B cell (primary cell): ENCODE data around the gene SLC30A2. TPM values are rescaled to one million over a fixed set of nuclear protein-coding genes. Genes with fewer than 3 reads are reported as not detected.

ENCODE experiments used
- ATAC-seq: fragments of 200-7000 bp; cut with Tn5 transposase; one replicate; pipeline ENCODE4 v1.10.0; 2021; ENCODE audit warnings: low read depth, mild to moderate bottlenecking, moderate number of reproducible peaks, moderate library complexity
- CTCF ChIA-PET: fragments of 350-600 bp; sonication (Branson Sonifier 250); formaldehyde crosslinking; loops from one replicate; lab custom pipeline; 2021; ENCODE audit warnings: antibody characterized with exemption, inconsistent platforms; lab: Charles Lee
- POLR2A ChIA-PET: fragments of 350-600 bp; sonication (Branson Sonifier 250); formaldehyde crosslinking; loops from one replicate; lab custom pipeline; 2021; ENCODE audit warnings: antibody characterized with exemption; lab: Charles Lee
- DNase-seq: peaks from one replicate; pipeline ENCODE4 v3.0.0; 2013
- H2AFZ ChIP-seq: 2 replicates; pipeline ENCODE4 v1.6.1; 2012; ENCODE audit warnings: mild to moderate bottlenecking, low read depth, low read length; ENCODE audit not compliant: insufficient read depth, poor library complexity, severe bottlenecking
- H3K27ac ChIP-seq, 2 donors: 1 replicate in 1 of 2; 2 replicates in 1 of 2; pipeline ENCODE4 v1.5.1; 2012 to 2013; ENCODE audit warnings: low read length in 2 of 2, mild to moderate bottlenecking in 2 of 2, moderate library complexity in 1 of 2
- H3K27me3 ChIP-seq, 4 experiments: fragments of 200-600 bp in 1 of 4; sonication (generic) in 1 of 4; replicated peaks in 1 of 4; 1 replicate in 2 of 4; 2 replicates in 2 of 4; pipeline versions ENCODE4 v1.6.1 to v1.7.0; 2013 to 2016; ENCODE audit warnings: low read length in 3 of 4, mild to moderate bottlenecking in 2 of 4, mixed read lengths in 1 of 4, moderate library complexity in 1 of 4; ENCODE audit not compliant: insufficient read depth in 4 of 4, control insufficient read depth in 3 of 4; ENCODE audit errors: control extremely low read depth in 1 of 4
- H3K36me3 ChIP-seq, 2 experiments: replicated peaks in 1 of 2; 1 replicate in 1 of 2; 2 replicates in 1 of 2; pipeline versions ENCODE4 v1.6.1 to v1.7.1; 2013; ENCODE audit warnings: low read length in 1 of 2; ENCODE audit not compliant: insufficient read depth in 2 of 2, control insufficient read depth in 1 of 2; ENCODE audit errors: control extremely low read depth in 1 of 2, extremely low read depth in 1 of 2
- H3K4me1 ChIP-seq, 2 donors: fragments of 200-600 bp in 1 of 2; sonication (generic) in 1 of 2; 1 replicate in 1 of 2; 2 replicates in 1 of 2; pipeline versions ENCODE4 v1.5.1 to v1.6.1; 2013 to 2017; ENCODE audit warnings: low read length in 2 of 2; ENCODE audit not compliant: control insufficient read depth in 2 of 2, insufficient read depth in 2 of 2
- H3K4me2 ChIP-seq: replicated peaks from 2 replicates; pipeline ENCODE3; 2012; ENCODE audit warnings: mild to moderate bottlenecking, low read depth, low read length; ENCODE audit not compliant: poor library complexity, severe bottlenecking
- H3K4me3 ChIP-seq, 5 experiments: fragments of 200-600 bp in 1 of 5; sonication (generic) in 1 of 5; 1 replicate in 3 of 5; 2 replicates in 2 of 5; pipeline versions ENCODE4 v1.5.1 to v1.7.0; 2011 to 2016; ENCODE audit warnings: low read length in 4 of 5, mild to moderate bottlenecking in 4 of 5, low read depth in 2 of 5, control low read depth in 1 of 5, moderate library complexity in 1 of 5; ENCODE audit not compliant: insufficient read depth in 1 of 5; ENCODE audit errors: control extremely low read depth in 1 of 5, extremely low read depth in 1 of 5
- H3K79me2 ChIP-seq: fragments of 200-600 bp; sonication (generic); one replicate; pipeline ENCODE4 v1.6.0; 2016; ENCODE audit warnings: low read length; ENCODE audit not compliant: control insufficient read depth, insufficient read depth
- H3K9ac ChIP-seq: fragments of 200-600 bp; sonication (generic); 2 replicates; pipeline ENCODE4 v1.6.1; 2017; ENCODE audit warnings: mild to moderate bottlenecking, low read length, moderate library complexity
- H3K9me3 ChIP-seq, 3 donors: one replicate each; pipeline versions ENCODE4 v1.6.1 to v1.7.1; 2013; ENCODE audit warnings: low read length in 2 of 3; ENCODE audit not compliant: control insufficient read depth in 2 of 3, insufficient read depth in 1 of 3; ENCODE audit errors: control extremely low read depth in 1 of 3
- H4K20me1 ChIP-seq: 2 replicates; pipeline ENCODE4 v1.6.0; 2012; ENCODE audit warnings: mild to moderate bottlenecking, low read length; ENCODE audit not compliant: insufficient read depth, control insufficient read depth, poor library complexity, severe bottlenecking
- H3K27ac Mint-ChIP-seq: one replicate; pipeline ENCODE4 v1.8.0; 2021; ENCODE audit warnings: mixed read lengths
- H3K27me3 Mint-ChIP-seq: one replicate; pipeline ENCODE4 v1.8.0; 2021; ENCODE audit warnings: mixed read lengths
- H3K4me1 Mint-ChIP-seq: one replicate; pipeline ENCODE4 v1.8.0; 2021; ENCODE audit warnings: mixed read lengths
- H3K4me3 Mint-ChIP-seq: one replicate; pipeline ENCODE4 v1.8.0; 2021; ENCODE audit warnings: mixed read lengths
- H3K9me3 Mint-ChIP-seq: one replicate; pipeline ENCODE4 v1.8.0; 2022; ENCODE audit warnings: mixed read lengths; ENCODE audit not compliant: insufficient read depth
- EZH2 ChIP-seq: IDR thresholded peaks from 2 replicates; pipeline ENCODE4 v1.6.1; 2012; ENCODE audit warnings: borderline replicate concordance, low read depth, mild to moderate bottlenecking, moderate library complexity, low read length; ENCODE audit not compliant: insufficient read depth, poor library complexity, severe bottlenecking
- WGBS: methylation state at CpG from one replicate; pipeline ENCODE4 v1.1.5; 2013; ENCODE audit warnings: missing lambda C conversion rate; ENCODE audit not compliant: insufficient coverage; 5-methylcytosine and 5-hydroxymethylcytosine counted together
- intact Hi-C: fragments of 100-400 bp; cut with micrococcal nuclease; formaldehyde crosslinking; loops from one replicate; pipeline ENCODE4 v1.10.0; 2022
- polyA plus RNA-seq: library from polyadenylated mRNA; depleted of rRNA; stranded (reverse); fragments of >200 nt; gene quantifications from 2 replicates; pipeline ENCODE4 v1.2.3, GENCODE V29; 2012
- total RNA-seq, 2 donors: library from RNA; stranded (reverse); fragments of 120-200 nt in 1 of 2; gene quantifications; 1 replicate in 1 of 2; 2 replicates in 1 of 2; pipeline versions ENCODE4 v1.2.3 to v1.2.4, GENCODE V29; 2013 to 2022
- TF ChIP-seq, protein P1 (sequence below): fragments of 200-600 bp; IDR thresholded peaks from one replicate; pipeline ENCODE4 v1.8.0; 2022; ENCODE audit warnings: antibody characterized with exemption, mild to moderate bottlenecking

SLC30A2 gene
- total and polyA plus RNA-seq, 2 donors (not counting 1 experiment from before 2014, with no cell fraction given): not detected

DNA sequence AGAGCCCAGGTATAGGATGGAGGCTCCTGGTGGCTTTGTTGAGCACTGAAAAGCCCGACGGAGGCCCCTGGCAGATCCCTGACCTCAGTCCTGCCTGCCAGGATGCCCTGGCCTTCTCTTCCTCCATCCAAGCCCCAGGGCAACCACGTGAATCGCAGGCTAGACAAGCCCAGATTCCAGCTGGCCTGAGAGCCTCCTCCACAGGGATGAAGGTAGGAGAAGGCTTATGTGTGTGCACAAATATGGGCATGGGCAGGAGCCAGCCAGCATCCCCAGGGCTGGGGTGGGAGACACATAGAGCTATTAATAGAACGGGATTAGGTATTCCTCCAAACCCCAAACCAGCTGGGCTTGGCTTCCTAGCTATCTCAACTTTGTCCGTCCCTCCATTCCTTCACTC is 28.3 kb downstream of the SLC30A2 start:
- no peak overlapping the region for H3K27ac ChIP-seq
- POLR2A ChIA-PET: no interaction called here
- no peak overlapping the region for H3K9ac ChIP-seq
- no peaks in the 10 kb centered on the region for H4K20me1 ChIP-seq
- H3K9me3 ChIP-seq: no peaks in the 10 kb centered on the region
- no peaks in the 10 kb centered on the region for H3K4me1 Mint-ChIP-seq
- DNase-seq (no peak), ATAC-seq (no peak)
- WGBS: 90% methylated on average over 2 of the region's 6 CpGs
- no peaks in the 10 kb centered on the region for H3K4me1 ChIP-seq
- H3K27me3 ChIP-seq: peaks cover 0 to 3% (median 0%) of the 10 kb centered on the region in 4 experiments
- no peak for TF ChIP-seq EZH2
- TF ChIP-seq, protein P1, sequence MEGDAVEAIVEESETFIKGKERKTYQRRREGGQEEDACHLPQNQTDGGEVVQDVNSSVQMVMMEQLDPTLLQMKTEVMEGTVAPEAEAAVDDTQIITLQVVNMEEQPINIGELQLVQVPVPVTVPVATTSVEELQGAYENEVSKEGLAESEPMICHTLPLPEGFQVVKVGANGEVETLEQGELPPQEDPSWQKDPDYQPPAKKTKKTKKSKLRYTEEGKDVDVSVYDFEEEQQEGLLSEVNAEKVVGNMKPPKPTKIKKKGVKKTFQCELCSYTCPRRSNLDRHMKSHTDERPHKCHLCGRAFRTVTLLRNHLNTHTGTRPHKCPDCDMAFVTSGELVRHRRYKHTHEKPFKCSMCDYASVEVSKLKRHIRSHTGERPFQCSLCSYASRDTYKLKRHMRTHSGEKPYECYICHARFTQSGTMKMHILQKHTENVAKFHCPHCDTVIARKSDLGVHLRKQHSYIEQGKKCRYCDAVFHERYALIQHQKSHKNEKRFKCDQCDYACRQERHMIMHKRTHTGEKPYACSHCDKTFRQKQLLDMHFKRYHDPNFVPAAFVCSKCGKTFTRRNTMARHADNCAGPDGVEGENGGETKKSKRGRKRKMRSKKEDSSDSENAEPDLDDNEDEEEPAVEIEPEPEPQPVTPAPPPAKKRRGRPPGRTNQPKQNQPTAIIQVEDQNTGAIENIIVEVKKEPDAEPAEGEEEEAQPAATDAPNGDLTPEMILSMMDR: no peak
- H3K4me3 Mint-ChIP-seq: no peak overlapping the region
- no peak overlapping the region for H2AFZ ChIP-seq
- intact Hi-C loops: no loop called here
- no peaks in the 10 kb centered on the region for H3K9me3 Mint-ChIP-seq
- peaks cover 8% of the 10 kb centered on the region for H3K27me3 Mint-ChIP-seq
- no peak overlapping the region for H3K4me3 ChIP-seq
- no peaks in the 10 kb centered on the region for H3K79me2 ChIP-seq
- H3K27ac Mint-ChIP-seq: no peak overlapping the region
- H3K36me3 ChIP-seq: no peaks in the 10 kb centered on the region
- CTCF ChIA-PET: no interaction called here
- H3K4me2 ChIP-seq: no peak overlapping the region

DNA sequence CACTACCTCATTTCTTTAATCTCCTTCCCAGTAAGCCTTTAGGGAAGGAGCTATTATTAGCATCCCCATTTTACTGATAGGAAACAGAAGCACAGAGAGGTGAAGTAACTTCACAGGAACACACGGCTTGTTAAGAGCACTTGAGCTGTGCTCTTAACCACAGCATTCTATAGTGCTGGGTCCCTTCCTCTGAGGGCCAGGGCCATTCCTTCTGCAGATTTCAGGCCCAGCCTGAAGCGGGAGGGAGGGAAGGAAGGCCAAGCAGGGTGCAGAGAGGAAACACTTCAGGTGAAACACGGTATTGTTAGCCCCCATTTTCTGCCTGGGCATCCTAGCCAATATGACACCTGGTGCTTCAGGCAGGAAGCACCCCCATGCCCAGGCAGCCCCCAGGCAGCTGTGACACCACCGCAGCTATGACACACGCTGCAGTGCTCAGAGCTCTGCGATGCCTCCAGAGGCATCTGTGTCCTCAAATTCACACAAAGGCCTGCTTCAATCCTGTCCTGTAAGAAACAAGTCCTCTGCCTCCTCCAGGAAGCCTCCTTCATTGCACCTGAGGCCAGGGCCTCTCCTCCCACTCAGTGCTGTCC is 28.9 kb downstream of the SLC30A2 start:
- no peaks in the 10 kb centered on the region for H3K36me3 ChIP-seq
- H3K4me2 ChIP-seq: no peak overlapping the region
- H3K4me3 Mint-ChIP-seq: no peak overlapping the region
- no peak overlapping the region for H2AFZ ChIP-seq
- DNase-seq: no peak
- H3K9me3 Mint-ChIP-seq: no peaks in the 10 kb centered on the region
- H3K27me3 Mint-ChIP-seq: peaks cover 8% of the 10 kb centered on the region
- no peak for TF ChIP-seq EZH2
- TF ChIP-seq, protein P1: no peak
- H3K4me1 ChIP-seq: no peaks in the 10 kb centered on the region
- no peak overlapping the region for H3K27ac ChIP-seq
- ChIA-PET CTCF (no interaction called here), POLR2A (no interaction called here)
- no peaks in the 10 kb centered on the region for H3K79me2 ChIP-seq
- no peak overlapping the region for H3K4me3 ChIP-seq
- WGBS: 30% methylated on average over 6 of the region's 6 CpGs
- no peak overlapping the region for H3K27ac Mint-ChIP-seq
- H4K20me1 ChIP-seq: no peaks in the 10 kb centered on the region
- intact Hi-C loops: no loop called here
- no peak for ATAC-seq
- no peaks in the 10 kb centered on the region for H3K9me3 ChIP-seq
- no peak overlapping the region for H3K9ac ChIP-seq
- H3K4me1 Mint-ChIP-seq: no peaks in the 10 kb centered on the region
- peaks cover 0 to 3% (median 0%) of the 10 kb centered on the region in 4 experiments for H3K27me3 ChIP-seq
